Measurements from ENCODE around the gene PLD5. TPM values are rescaled to one million over a fixed set of nuclear protein-coding genes. Genes with fewer than 3 reads are reported as not detected.

The PLD5 gene
- total and polyA plus RNA-seq, 2 of the 13 experiments (the other 11 are each of a cell fraction or from before 2014, with no cell fraction given) = not detected

DNA sequence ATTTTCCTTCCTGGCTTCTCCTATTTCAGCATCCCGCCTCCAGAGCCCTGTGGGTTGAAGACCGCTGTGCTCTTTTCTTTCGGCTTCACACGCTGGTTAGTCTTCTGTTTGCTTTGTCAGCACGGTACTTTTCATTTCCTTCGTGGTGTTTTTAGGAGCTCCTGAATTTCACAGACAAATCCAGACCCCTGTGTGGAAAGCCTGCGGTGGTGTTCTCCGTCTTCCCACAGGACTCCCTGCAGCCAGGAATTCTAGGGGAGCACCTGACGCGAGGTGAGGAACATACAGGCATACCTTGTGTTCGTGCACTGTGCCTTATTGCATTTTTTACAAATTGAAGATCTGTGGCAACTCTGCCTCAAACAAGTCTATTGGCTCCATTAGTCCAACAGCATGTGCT lies 315.4 kb downstream of the PLD5 start:
- no peak overlapping the region for H3K27ac ChIP-seq (ENCODE audit: extremely low read length, insufficient read depth, low read length)
- H3K9ac ChIP-seq (ENCODE audit: insufficient read depth, low read depth, low read length) = no peak overlapping the region
- DNase-seq (ENCODE audit: low spot score) (no peak), FAIRE-seq (no peak), ATAC-seq (no peak)
- no peaks in the 10 kb centered on the region for H3K79me2 ChIP-seq (ENCODE audit: insufficient read depth, low read length)
- ChIA-PET CTCF (ENCODE audit: low intra/inter-chr PET ratio, low total read pairs) (no interaction called here), POLR2A (no interaction called here)
- no peaks in the 10 kb centered on the region for H3K36me3 ChIP-seq (replicated peaks in 1 of 2; ENCODE audit: control insufficient read depth in 1 of 2, insufficient read depth in 2 of 2, low read length in 2 of 2)
- WGBS (ENCODE audit: low lambda C conversion rate) = 47% methylated on average over 11 of the region's 11 CpGs
- no peak overlapping the region for H3K4me3 ChIP-seq (replicated peaks in 1 of 3; ENCODE audit: insufficient read depth in 1 of 3, low read depth in 2 of 3, low read length in 3 of 3)
- BruUV-seq (replicated peaks) = no TSS peak
- in situ Hi-C loops (cut with HindIII; ENCODE audit: extremely low pct_ligation_motif_present, low pct_unique_long_range_greater_than_20kb) (no loop called here), intact Hi-C loops (cut with micrococcal nuclease; ENCODE audit: unreplicated experiment) (no loop called here)
- no peaks in the 10 kb centered on the region for H3K27me3 ChIP-seq (ENCODE audit: control insufficient read depth in 1 of 2, insufficient read depth in 2 of 2, low read length in 2 of 2)
- H4K20me1 ChIP-seq (ENCODE audit: insufficient read depth, low read length) = no peaks in the 10 kb centered on the region
- peaks cover 15% of the 10 kb centered on the region for H3K4me1 ChIP-seq (ENCODE audit: insufficient read depth, low read length)
- no peak overlapping the region for H2AFZ ChIP-seq (ENCODE audit: low read length)
- no peaks in the 10 kb centered on the region for H3K9me3 ChIP-seq (ENCODE audit: low read length)
- TF ChIP-seq FOXO1 (CRISPR knock-in tag; IDR thresholded peaks at IDR 0.05) = no peak
- TF ChIP-seq ZNF143 (CRISPR knock-in tag; IDR thresholded peaks at IDR 0.05) = no peak
- no peak for TF ChIP-seq GLI4 (CRISPR knock-in tag; IDR thresholded peaks at IDR 0.05; ENCODE audit: borderline replicate concordance)
- H3K4me2 ChIP-seq (ENCODE audit: low read depth, low read length) = no peak overlapping the region

DNA sequence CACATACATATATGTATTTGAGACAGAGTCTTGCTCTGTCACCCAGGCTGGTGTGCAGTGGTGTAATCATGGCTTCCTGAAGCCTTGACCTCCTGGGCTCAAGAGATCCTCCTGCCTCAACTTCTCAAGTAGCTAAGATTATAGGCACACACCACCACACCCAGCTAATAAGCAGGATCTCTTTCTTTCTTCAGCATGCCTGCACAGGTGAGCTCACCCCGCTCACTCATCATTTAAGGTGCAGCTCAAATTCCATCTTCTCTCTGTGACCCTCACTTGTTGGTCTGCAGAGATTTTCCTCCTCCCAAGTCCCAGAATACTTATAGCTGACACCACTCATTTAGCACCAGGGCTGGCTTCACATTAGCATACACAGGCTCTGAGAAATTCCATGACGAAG lies 316.5 kb downstream of the PLD5 start:
- ChIA-PET CTCF (ENCODE audit: low intra/inter-chr PET ratio, low total read pairs) (no interaction called here), POLR2A (no interaction called here)
- Histone ChIP-seq H3K4me3 (replicated peaks in 1 of 3; ENCODE audit: insufficient read depth in 1 of 3, low read depth in 2 of 3, low read length in 3 of 3) (no peak overlapping the region), H4K20me1 (ENCODE audit: insufficient read depth, low read length) (no peaks in the 10 kb centered on the region), H3K9me3 (ENCODE audit: low read length) (no peaks in the 10 kb centered on the region), H3K36me3 (replicated peaks in 1 of 2; ENCODE audit: control insufficient read depth in 1 of 2, insufficient read depth in 2 of 2, low read length in 2 of 2) (no peaks in the 10 kb centered on the region), H3K27ac (ENCODE audit: extremely low read length, insufficient read depth, low read length) (no peak overlapping the region), H3K79me2 (ENCODE audit: insufficient read depth, low read length) (no peaks in the 10 kb centered on the region), H3K4me1 (ENCODE audit: insufficient read depth, low read length) (peaks cover 15% of the 10 kb centered on the region), H3K4me2 (ENCODE audit: low read depth, low read length) (no peak overlapping the region), H3K27me3 (ENCODE audit: control insufficient read depth in 1 of 2, insufficient read depth in 2 of 2, low read length in 2 of 2) (no peaks in the 10 kb centered on the region), H2AFZ (ENCODE audit: low read length) (no peak overlapping the region), H3K9ac (ENCODE audit: insufficient read depth, low read depth, low read length) (no peak overlapping the region)
- ATAC-seq (no peak), FAIRE-seq (no peak), DNase-seq (ENCODE audit: low spot score) (no peak)
- intact Hi-C loops (cut with micrococcal nuclease; ENCODE audit: unreplicated experiment) = no loop called here
- no TSS peak for BruUV-seq (replicated peaks)
- 43% methylated on average over 2 of the region's 2 CpGs for WGBS (ENCODE audit: low lambda C conversion rate)
- no peak for TF ChIP-seq NFE2L2 (IDR thresholded peaks at IDR 0.05; ENCODE audit: low read length)
- TF ChIP-seq, protein P1, sequence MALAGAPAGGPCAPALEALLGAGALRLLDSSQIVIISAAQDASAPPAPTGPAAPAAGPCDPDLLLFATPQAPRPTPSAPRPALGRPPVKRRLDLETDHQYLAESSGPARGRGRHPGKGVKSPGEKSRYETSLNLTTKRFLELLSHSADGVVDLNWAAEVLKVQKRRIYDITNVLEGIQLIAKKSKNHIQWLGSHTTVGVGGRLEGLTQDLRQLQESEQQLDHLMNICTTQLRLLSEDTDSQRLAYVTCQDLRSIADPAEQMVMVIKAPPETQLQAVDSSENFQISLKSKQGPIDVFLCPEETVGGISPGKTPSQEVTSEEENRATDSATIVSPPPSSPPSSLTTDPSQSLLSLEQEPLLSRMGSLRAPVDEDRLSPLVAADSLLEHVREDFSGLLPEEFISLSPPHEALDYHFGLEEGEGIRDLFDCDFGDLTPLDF (CRISPR knock-in tag; IDR thresholded peaks at IDR 0.05) = no peak
- TF ChIP-seq, protein P2, sequence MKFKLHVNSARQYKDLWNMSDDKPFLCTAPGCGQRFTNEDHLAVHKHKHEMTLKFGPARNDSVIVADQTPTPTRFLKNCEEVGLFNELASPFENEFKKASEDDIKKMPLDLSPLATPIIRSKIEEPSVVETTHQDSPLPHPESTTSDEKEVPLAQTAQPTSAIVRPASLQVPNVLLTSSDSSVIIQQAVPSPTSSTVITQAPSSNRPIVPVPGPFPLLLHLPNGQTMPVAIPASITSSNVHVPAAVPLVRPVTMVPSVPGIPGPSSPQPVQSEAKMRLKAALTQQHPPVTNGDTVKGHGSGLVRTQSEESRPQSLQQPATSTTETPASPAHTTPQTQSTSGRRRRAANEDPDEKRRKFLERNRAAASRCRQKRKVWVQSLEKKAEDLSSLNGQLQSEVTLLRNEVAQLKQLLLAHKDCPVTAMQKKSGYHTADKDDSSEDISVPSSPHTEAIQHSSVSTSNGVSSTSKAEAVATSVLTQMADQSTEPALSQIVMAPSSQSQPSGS (CRISPR knock-in tag; IDR thresholded peaks at IDR 0.05) = no peak
- TF ChIP-seq ZBTB7B (CRISPR knock-in tag; IDR thresholded peaks at IDR 0.05) = no peak
- TF ChIP-seq ZNF674 (CRISPR knock-in tag; IDR thresholded peaks at IDR 0.05; ENCODE audit: low read depth) = no peak
- no peak for TF ChIP-seq ZNF652 (CRISPR knock-in tag; IDR thresholded peaks at IDR 0.05; ENCODE audit: borderline replicate concordance, low read depth)
- TF ChIP-seq ETV5 (CRISPR knock-in tag; IDR thresholded peaks at IDR 0.05; ENCODE audit: borderline replicate concordance) = no peak
- TF ChIP-seq BRCA1 (CRISPR knock-in tag; IDR thresholded peaks at IDR 0.05) = no peak
- in situ Hi-C loops (cut with HindIII; ENCODE audit: extremely low pct_ligation_motif_present, low pct_unique_long_range_greater_than_20kb) = no loop called here
